Measurements from ENCODE around the gene SLC17A1. TPM values are rescaled to one million over a fixed set of nuclear protein-coding genes. Genes with fewer than 3 reads are reported as not detected.
A peak's percentile ranks its signal among the peaks of the same experiment; 100 is the strongest.
"Not testable (repeated sequence)": the region's sequence is repeated elsewhere in the genome, so short reads cannot be mapped to it uniquely, and the experiment has no call there.

SLC17A1 gene
- total and polyA plus RNA-seq, 2 of the 13 experiments (the other 11 are each of a cell fraction or from before 2014, with no cell fraction given): 0.09 to 2.1 TPM

DNA sequence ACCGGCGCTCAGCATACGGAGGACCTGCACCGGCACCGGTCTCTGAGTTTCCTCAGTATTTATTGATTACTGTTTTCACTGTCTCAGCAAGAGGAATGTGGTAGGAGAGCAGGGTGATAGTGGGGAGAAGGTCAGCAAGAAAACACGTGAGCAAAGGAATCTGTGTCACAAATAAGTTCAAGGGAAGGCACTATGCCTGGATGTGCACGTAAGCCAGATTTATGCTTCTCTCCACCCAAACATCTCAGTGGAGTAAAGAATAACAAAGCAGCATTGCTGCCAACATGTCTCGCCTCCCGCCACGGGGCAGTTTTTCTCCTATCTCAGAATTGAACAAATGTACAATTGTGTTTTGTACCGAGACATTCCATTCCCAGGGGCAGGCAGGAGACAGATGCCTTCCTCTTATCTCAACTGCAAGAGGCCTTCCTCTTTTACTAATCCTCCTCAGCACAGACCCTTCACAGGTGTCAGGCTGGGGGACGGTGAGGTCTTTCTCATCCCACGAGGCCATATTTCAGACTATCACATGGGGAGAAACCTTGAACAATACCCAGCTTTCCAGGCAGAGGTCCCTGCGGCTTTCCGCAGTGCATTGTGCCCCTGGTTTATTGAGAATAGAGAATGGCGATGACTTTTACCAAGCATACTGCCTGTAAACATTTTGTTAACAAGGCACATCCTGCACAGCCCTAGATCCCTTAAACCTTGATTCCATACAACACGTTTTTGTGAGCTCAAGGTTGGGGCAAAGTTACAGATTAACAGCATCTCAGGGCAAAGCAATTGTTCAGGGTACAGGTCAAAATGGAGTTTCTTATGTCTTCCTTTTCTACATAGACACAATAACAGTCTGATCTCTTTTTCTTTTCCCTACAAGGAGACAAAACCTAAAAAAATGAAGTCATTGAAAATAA lies 83.0 kb downstream of the SLC17A1 start (continued):
- TF ChIP-seq, protein P1, sequence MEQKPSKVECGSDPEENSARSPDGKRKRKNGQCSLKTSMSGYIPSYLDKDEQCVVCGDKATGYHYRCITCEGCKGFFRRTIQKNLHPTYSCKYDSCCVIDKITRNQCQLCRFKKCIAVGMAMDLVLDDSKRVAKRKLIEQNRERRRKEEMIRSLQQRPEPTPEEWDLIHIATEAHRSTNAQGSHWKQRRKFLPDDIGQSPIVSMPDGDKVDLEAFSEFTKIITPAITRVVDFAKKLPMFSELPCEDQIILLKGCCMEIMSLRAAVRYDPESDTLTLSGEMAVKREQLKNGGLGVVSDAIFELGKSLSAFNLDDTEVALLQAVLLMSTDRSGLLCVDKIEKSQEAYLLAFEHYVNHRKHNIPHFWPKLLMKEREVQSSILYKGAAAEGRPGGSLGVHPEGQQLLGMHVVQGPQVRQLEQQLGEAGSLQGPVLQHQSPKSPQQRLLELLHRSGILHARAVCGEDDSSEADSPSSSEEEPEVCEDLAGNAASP (CRISPR knock-in tag; IDR thresholded peaks at IDR 0.05; ENCODE audit: borderline replicate concordance): 0 out of 2 replicates have a peak, but pooled peaks have one; percentile 7
- TF ChIP-seq ZNF430 (CRISPR knock-in tag; IDR thresholded peaks at IDR 0.05) (peak; percentile 78), KMT2B (CRISPR knock-in tag; IDR thresholded peaks at IDR 0.05) (0 out of 2 replicates have a peak, but pooled peaks have one; percentile 14), ZFX (CRISPR knock-in tag; IDR thresholded peaks at IDR 0.05; ENCODE audit: low read depth) (peak; percentile 24; the same call in 1 of the 2 replicates), PITX1 (CRISPR knock-in tag; IDR thresholded peaks at IDR 0.05) (peak; percentile 55), NAIF1 (CRISPR knock-in tag; IDR thresholded peaks at IDR 0.05; ENCODE audit: borderline replicate concordance) (peak; percentile 37; the same call in 1 of the 2 replicates), SALL2 (CRISPR knock-in tag; IDR thresholded peaks at IDR 0.05) (0 out of 2 replicates have a peak, but pooled peaks have one; percentile 44), ONECUT2 (CRISPR knock-in tag; IDR thresholded peaks at IDR 0.05) (peak; percentile 80), CREM (IDR thresholded peaks at IDR 0.05) (0 out of 2 replicates have a peak, but pooled peaks have one; percentile 14), GATAD2A (CRISPR knock-in tag; IDR thresholded peaks at IDR 0.05) (peak; percentile 23; the same call in 1 of the 2 replicates), RFXAP (CRISPR knock-in tag; IDR thresholded peaks at IDR 0.05; ENCODE audit: borderline replicate concordance) (peak; percentile 77), ZNF136 (CRISPR knock-in tag; IDR thresholded peaks at IDR 0.05; ENCODE audit: low read depth) (0 out of 2 replicates have a peak, but pooled peaks have one; percentile 43), ZNF547 (CRISPR knock-in tag; IDR thresholded peaks at IDR 0.05) (0 out of 2 replicates have a peak, but pooled peaks have one; percentile 82)
- TF ChIP-seq, protein P2, sequence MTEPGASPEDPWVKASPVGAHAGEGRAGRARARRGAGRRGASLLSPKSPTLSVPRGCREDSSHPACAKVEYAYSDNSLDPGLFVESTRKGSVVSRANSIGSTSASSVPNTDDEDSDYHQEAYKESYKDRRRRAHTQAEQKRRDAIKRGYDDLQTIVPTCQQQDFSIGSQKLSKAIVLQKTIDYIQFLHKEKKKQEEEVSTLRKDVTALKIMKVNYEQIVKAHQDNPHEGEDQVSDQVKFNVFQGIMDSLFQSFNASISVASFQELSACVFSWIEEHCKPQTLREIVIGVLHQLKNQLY (CRISPR knock-in tag; IDR thresholded peaks at IDR 0.05): peak; percentile 93
- TF ChIP-seq, protein P3, sequence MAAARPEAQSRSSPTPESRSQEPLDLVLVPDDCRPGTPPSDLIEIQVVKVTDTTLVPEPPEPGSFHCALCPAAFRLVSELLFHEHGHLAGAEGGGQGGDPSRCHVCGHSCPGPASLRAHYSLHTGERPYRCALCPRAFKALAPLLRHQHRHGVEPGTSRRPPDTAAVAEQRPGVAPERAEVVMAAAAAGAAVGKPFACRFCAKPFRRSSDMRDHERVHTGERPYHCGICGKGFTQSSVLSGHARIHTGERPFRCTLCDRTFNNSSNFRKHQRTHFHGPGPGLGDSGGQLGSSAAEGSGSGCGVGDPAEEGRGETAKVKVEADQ (CRISPR knock-in tag; IDR thresholded peaks at IDR 0.05; ENCODE audit: borderline replicate concordance): peak; percentile 76; the same call in 1 of the 2 replicates
- TF ChIP-seq, protein P4, sequence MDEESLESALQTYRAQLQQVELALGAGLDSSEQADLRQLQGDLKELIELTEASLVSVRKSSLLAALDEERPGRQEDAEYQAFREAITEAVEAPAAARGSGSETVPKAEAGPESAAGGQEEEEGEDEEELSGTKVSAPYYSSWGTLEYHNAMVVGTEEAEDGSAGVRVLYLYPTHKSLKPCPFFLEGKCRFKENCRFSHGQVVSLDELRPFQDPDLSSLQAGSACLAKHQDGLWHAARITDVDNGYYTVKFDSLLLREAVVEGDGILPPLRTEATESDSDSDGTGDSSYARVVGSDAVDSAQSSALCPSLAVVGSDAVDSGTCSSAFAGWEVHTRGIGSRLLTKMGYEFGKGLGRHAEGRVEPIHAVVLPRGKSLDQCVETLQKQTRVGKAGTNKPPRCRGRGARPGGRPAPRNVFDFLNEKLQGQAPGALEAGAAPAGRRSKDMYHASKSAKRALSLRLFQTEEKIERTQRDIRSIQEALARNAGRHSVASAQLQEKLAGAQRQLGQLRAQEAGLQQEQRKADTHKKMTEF (CRISPR knock-in tag; IDR thresholded peaks at IDR 0.05): peak; percentile 41; the same call in 1 of the 2 replicates
- not testable (repeated sequence) for TF ChIP-seq CREM (CRISPR knock-in tag; IDR thresholded peaks at IDR 0.05)
- TF ChIP-seq, protein P5, sequence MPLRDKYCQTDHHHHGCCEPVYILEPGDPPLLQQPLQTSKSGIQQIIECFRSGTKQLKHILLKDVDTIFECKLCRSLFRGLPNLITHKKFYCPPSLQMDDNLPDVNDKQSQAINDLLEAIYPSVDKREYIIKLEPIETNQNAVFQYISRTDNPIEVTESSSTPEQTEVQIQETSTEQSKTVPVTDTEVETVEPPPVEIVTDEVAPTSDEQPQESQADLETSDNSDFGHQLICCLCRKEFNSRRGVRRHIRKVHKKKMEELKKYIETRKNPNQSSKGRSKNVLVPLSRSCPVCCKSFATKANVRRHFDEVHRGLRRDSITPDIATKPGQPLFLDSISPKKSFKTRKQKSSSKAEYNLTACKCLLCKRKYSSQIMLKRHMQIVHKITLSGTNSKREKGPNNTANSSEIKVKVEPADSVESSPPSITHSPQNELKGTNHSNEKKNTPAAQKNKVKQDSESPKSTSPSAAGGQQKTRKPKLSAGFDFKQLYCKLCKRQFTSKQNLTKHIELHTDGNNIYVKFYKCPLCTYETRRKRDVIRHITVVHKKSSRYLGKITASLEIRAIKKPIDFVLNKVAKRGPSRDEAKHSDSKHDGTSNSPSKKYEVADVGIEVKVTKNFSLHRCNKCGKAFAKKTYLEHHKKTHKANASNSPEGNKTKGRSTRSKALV (CRISPR knock-in tag; IDR thresholded peaks at IDR 0.05): peak; percentile 58; the same call in 1 of the 2 replicates
- TF ChIP-seq, protein P6, sequence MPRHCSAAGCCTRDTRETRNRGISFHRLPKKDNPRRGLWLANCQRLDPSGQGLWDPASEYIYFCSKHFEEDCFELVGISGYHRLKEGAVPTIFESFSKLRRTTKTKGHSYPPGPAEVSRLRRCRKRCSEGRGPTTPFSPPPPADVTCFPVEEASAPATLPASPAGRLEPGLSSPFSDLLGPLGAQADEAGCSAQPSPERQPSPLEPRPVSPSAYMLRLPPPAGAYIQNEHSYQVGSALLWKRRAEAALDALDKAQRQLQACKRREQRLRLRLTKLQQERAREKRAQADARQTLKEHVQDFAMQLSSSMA (CRISPR knock-in tag; IDR thresholded peaks at IDR 0.05): 0 out of 2 replicates have a peak, but pooled peaks have one; percentile 34
- TF ChIP-seq, protein P7, sequence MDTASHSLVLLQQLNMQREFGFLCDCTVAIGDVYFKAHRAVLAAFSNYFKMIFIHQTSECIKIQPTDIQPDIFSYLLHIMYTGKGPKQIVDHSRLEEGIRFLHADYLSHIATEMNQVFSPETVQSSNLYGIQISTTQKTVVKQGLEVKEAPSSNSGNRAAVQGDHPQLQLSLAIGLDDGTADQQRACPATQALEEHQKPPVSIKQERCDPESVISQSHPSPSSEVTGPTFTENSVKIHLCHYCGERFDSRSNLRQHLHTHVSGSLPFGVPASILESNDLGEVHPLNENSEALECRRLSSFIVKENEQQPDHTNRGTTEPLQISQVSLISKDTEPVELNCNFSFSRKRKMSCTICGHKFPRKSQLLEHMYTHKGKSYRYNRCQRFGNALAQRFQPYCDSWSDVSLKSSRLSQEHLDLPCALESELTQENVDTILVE (CRISPR knock-in tag; IDR thresholded peaks at IDR 0.05): 0 out of 2 replicates have a peak, but pooled peaks have one; percentile 19

All from HepG2 (cell line).